ENCODE results near the gene HSD17B12.

DNA sequence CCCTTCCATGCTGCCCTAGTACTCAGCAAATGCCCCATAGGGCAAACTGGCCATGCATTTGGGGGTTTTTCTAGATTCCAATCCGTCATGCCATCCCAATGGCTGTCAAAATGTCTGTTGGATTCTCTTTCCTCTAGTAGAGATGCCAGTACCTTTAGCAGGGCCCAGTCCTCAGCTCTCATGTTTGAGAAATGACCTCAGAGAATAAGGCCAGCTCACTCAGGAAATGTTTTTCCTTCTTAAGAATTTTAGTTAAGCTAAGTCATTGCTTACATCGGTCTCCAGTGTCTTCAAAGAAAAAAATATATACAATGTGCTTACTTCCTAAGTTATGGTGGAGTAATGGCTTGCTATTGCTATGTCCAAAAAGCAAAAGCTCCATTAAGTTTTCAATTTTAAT is 186.0 kb downstream of the HSD17B12 start:
- TF ChIP-seq CTCF (IDR thresholded peaks at IDR 0.05) (no peak), POLR2AphosphoS5 (IDR thresholded peaks at IDR 0.05; ENCODE audit: low read depth, low read length) (no peak), SIN3A (IDR thresholded peaks at IDR 0.05; ENCODE audit: borderline replicate concordance, insufficient read depth, low read depth, low read length) (no peak), TCF7L2 (IDR thresholded peaks at IDR 0.05; ENCODE audit: low read depth, low read length) (no peak)

Data from Panc1 (cell line).